ENCODE measurements around the gene GLA. TPM values are rescaled to one million over a fixed set of nuclear protein-coding genes. Genes with fewer than 3 reads are reported as not detected.

The GLA gene
- total and polyA plus RNA-seq, 9 of the 15 experiments (the other 6 are each of a cell fraction or from before 2014, with no cell fraction given) = 41.7 to 146 (median 73.8) TPM

GRCh38 chrX:101390664-101391525 lies 16.8 kb downstream of the GLA start, which contains the start of gene RPL36A (continued):
- TF ChIP-seq HNRNPLL (IDR thresholded peaks at IDR 0.05; ENCODE audit: low read depth, low read length, poor library complexity, severe bottlenecking) (peak; percentile 44), TCF7 (IDR thresholded peaks at IDR 0.05; ENCODE audit: borderline replicate concordance) (0 out of 2 replicates have a peak, but pooled peaks have one; percentile 66), ETV5 (CRISPR knock-in tag; IDR thresholded peaks at IDR 0.05; ENCODE audit: low read depth) (no peak), CSDE1 (IDR thresholded peaks at IDR 0.05) (no peak), ZNF121 (CRISPR knock-in tag; conservative IDR thresholded peaks at IDR 0.05) (no peak), MEIS2 (IDR thresholded peaks at IDR 0.05; ENCODE audit: partially characterized antibody) (peak; percentile 17), CAMTA2 (CRISPR knock-in tag; conservative IDR thresholded peaks at IDR 0.05) (no peak), ZZZ3 (IDR thresholded peaks at IDR 0.05) (peak; percentile 80; the same call in 1 of the 2 replicates), RHOXF2B (CRISPR knock-in tag; conservative IDR thresholded peaks at IDR 0.05) (no peak), CREB1 (IDR thresholded peaks at IDR 0.05) (no peak), CREB1 (CRISPR knock-in tag; IDR thresholded peaks at IDR 0.05) (peak; percentile 55; the same call in 1 of the 2 replicates), NCOA1 (IDR thresholded peaks at IDR 0.05; ENCODE audit: low read depth) (no peak), PCBP2 (IDR thresholded peaks at IDR 0.05; ENCODE audit: low read depth, low read length, poor library complexity, severe bottlenecking) (no peak), HDAC6 (IDR thresholded peaks at IDR 0.05; ENCODE audit: low read depth, low read length) (no peak), LARP7 (IDR thresholded peaks at IDR 0.05) (0 out of 2 replicates have a peak, but pooled peaks have one; percentile 53), CHD1 (IDR thresholded peaks at IDR 0.05; ENCODE audit: low read length) (no peak), ZNF76 (CRISPR knock-in tag; IDR thresholded peaks at IDR 0.05; ENCODE audit: borderline replicate concordance) (no peak), ZNF282 (CRISPR knock-in tag; IDR thresholded peaks at IDR 0.05) (no peak), PURB (CRISPR knock-in tag; IDR thresholded peaks at IDR 0.05; ENCODE audit: low read depth) (no peak), ZBED1 (IDR thresholded peaks at IDR 0.05) (no peak), ZBTB17 (CRISPR knock-in tag; IDR thresholded peaks at IDR 0.05) (no peak), HEY1 (CRISPR knock-in tag; IDR thresholded peaks at IDR 0.05; ENCODE audit: borderline replicate concordance) (no peak), E2F6 (IDR thresholded peaks at IDR 0.05; ENCODE audit: borderline replicate concordance in 1 of 2, extremely low read depth in 1 of 2, insufficient read depth in 1 of 2, insufficient read length in 1 of 2, low read depth in 1 of 2, low read length in 1 of 2, poor library complexity in 1 of 2, severe bottlenecking in 1 of 2) (peak in 1 of 2 experiments; percentile 43), ZNF696 (CRISPR knock-in tag; conservative IDR thresholded peaks at IDR 0.05) (no peak), CEBPB (tag; IDR thresholded peaks at IDR 0.05) (peak; percentile 58), POU5F1 (IDR thresholded peaks at IDR 0.05; ENCODE audit: borderline replicate concordance, low read depth, low read length, partially characterized antibody) (no peak), ZBTB5 (IDR thresholded peaks at IDR 0.05) (no peak), NFIC (IDR thresholded peaks at IDR 0.05) (peak; percentile 40; the same call in 1 of the 2 replicates), COPS2 (conservative IDR thresholded peaks at IDR 0.05) (no peak)

All from K562 (cell line).